Vagina (tissue), 2 donors: ENCODE measurements around the gene ALKBH6. TPM values are rescaled to one million over a fixed set of nuclear protein-coding genes. Genes with fewer than 3 reads are reported as not detected.

Source experiments
- DNase-seq, 2 donors: peaks; one replicate each; pipeline ENCODE4 v3.0.0-alpha.2; 2017; ENCODE audit errors: extremely low spot score in 2 of 2
- H3K27ac ChIP-seq: fragments of 200-600 bp; sonication (generic); one replicate; pipeline ENCODE4 v1.5.1; 2019
- H3K27me3 ChIP-seq: fragments of 200-600 bp; sonication (generic); one replicate; pipeline ENCODE4 v1.5.1; 2019
- H3K36me3 ChIP-seq, 2 donors: fragments of 200-600 bp; sonication (generic); one replicate each; pipeline ENCODE4 v1.5.1; 2017 to 2019
- H3K4me1 ChIP-seq: fragments of 200-600 bp; sonication (generic); one replicate; pipeline ENCODE4 v1.5.1; 2019
- H3K4me3 ChIP-seq, 2 donors: fragments of 200-600 bp; sonication (generic); 1 replicate in 1 of 2; 2 replicates in 1 of 2; pipeline ENCODE4 v1.5.1; 2016 to 2019
- H3K9me3 ChIP-seq: fragments of 200-600 bp; sonication (generic); one replicate; pipeline ENCODE4 v1.5.1; 2019
- CTCF ChIP-seq, 3 experiments: fragments of 450-650 bp in 2 of 3; fragments of 200-600 bp in 1 of 3; sonication (generic) in 1 of 3; IDR thresholded peaks; one replicate each; pipeline ENCODE4 v1.5.1; 2017 to 2019; ENCODE audit warnings: antibody characterized with exemption in 3 of 3, mild to moderate bottlenecking in 2 of 3, moderate library complexity in 2 of 3
- POLR2A ChIP-seq, 2 donors: fragments of 450-650 bp; IDR thresholded peaks; one replicate each; pipeline ENCODE4 v1.6.1; 2017; ENCODE audit warnings: antibody characterized with exemption in 2 of 2, mild to moderate bottlenecking in 2 of 2, moderate library complexity in 2 of 2
- POLR2AphosphoS5 ChIP-seq, 2 donors: sonication (generic); formaldehyde crosslinking; IDR thresholded peaks; one replicate each; pipeline ENCODE4 v1.9.0; 2017; ENCODE audit warnings: antibody characterized with exemption in 2 of 2, mild to moderate bottlenecking in 2 of 2, low read depth in 1 of 2; ENCODE audit not compliant: insufficient read depth in 1 of 2
- intact Hi-C: fragments of 100-400 bp; cut with DNase I; formaldehyde crosslinking; loops from one replicate; pipeline ENCODE4 v1.15.1; 2023
- total RNA-seq: library from RNA; depleted of rRNA; stranded (reverse); fragments of >200 nt; gene quantifications from one replicate; pipeline ENCODE4 v1.2.3, GENCODE V29; 2016

Gene ALKBH6
- total RNA-seq, 1 donor from 2014 or later = 21.9 TPM

DNA sequence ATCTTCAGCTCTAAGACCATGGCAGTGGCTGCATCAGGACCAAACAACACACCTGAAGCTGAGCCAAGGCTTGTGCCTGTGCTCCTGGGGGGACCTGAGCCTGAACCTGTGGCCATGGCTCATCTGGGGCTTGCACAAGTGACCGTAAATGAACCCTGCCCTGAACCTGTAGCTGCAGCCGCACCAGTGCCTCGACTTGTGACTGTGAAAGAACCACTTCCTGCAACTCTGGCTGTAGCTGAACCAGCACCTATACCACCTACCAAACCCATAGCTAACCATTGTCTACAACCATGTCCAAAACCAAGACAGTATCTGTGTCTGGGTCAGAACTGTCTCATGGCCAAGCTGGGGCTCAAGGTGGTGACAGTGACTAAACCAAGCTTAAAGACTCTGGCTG, 47.2 kb downstream of the ALKBH6 start:
- H3K27me3 ChIP-seq = no peaks in the 10 kb centered on the region
- no peak for DNase-seq
- H3K36me3 ChIP-seq = no peaks in the 10 kb centered on the region
- intact Hi-C loops = no loop called here
- H3K4me3 ChIP-seq = no peak overlapping the region
- H3K27ac ChIP-seq = no peak overlapping the region
- TF ChIP-seq POLR2AphosphoS5 (IDR thresholded peaks at IDR 0.05; ENCODE audit: insufficient read depth in 1 of 2, low read depth in 1 of 2) (no peak), CTCF (IDR thresholded peaks at IDR 0.05) (no peak), POLR2A (IDR thresholded peaks at IDR 0.05) (no peak)
- H3K9me3 ChIP-seq = no peaks in the 10 kb centered on the region
- no peaks in the 10 kb centered on the region for H3K4me1 ChIP-seq

- intact Hi-C loops = no loop called here
- no peaks in the 10 kb centered on the region for H3K27me3 ChIP-seq
- no peak for TF ChIP-seq CTCF (IDR thresholded peaks at IDR 0.05)
- no peak for TF ChIP-seq POLR2AphosphoS5 (IDR thresholded peaks at IDR 0.05; ENCODE audit: insufficient read depth in 1 of 2, low read depth in 1 of 2)
- TF ChIP-seq POLR2A (IDR thresholded peaks at IDR 0.05) = no peak
Measured at GRCh38 chr19:35963514-35963913, 50.5 kb downstream of the ALKBH6 start.

DNA sequence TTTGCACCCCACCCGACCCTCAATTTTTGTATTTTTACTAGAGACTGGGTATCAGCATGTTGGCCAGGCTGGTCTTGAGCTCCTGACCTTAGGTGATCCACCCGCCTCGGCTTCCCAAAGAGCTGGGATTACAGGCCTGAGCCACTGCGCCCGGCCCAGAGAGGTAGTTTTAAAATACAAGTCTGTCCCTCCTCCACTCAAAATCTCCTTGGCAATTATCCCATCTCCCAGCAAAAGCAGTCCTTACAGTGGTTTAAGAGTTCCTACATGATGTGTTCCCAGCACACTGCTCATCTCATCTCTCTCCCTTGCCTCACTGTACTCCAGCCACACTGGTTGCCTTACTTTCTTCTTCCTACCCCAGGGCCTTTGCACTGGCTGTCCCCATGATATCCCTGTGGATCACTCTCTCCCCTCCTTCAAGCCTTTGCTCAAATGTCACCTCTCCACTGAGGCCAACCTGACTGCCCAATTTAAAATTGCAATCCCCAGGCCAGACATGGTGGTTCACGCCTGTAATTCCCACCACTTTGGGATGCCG, 53.5 kb downstream of the ALKBH6 start:
- no peak overlapping the region for H3K27ac ChIP-seq
- intact Hi-C loops = no loop called here
- no peak overlapping the region for H3K4me3 ChIP-seq
- peaks cover 8% of the 10 kb centered on the region for H3K4me1 ChIP-seq
- DNase-seq = no peak
- H3K9me3 ChIP-seq = no peaks in the 10 kb centered on the region
- no peaks in the 10 kb centered on the region for H3K36me3 ChIP-seq
- TF ChIP-seq POLR2AphosphoS5 (IDR thresholded peaks at IDR 0.05; ENCODE audit: insufficient read depth in 1 of 2, low read depth in 1 of 2) (no peak), CTCF (IDR thresholded peaks at IDR 0.05) (no peak), POLR2A (IDR thresholded peaks at IDR 0.05) (no peak)
- no peaks in the 10 kb centered on the region for H3K27me3 ChIP-seq

More at GRCh38 chr19:35963514-35963913, 50.5 kb downstream of the ALKBH6 start:
- H3K9me3 ChIP-seq = no peaks in the 10 kb centered on the region
- no peak for DNase-seq
- H3K27ac ChIP-seq = no peak overlapping the region
- peaks cover 8% of the 10 kb centered on the region for H3K4me1 ChIP-seq
- H3K36me3 ChIP-seq = no peaks in the 10 kb centered on the region
- no peak overlapping the region for H3K4me3 ChIP-seq

DNA sequence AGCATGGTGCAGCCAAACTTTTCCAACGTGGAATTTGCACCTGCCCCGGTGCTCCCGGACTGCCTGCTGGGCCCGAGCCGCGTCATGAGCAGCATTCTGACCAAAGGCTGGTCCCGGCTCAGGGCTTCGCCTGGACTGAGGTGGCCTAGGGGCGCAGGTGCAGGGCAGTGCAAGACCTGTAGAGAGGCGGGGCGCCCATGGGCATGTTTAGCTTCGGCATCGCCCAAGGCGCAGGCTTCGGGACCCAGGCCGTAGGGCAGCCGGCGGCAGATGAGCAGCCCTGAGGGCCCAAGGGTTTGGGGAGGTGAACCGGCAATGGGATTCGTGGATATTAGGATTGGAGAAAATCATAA, 54.1 kb downstream of the ALKBH6 start:
- no peak for TF ChIP-seq POLR2A (IDR thresholded peaks at IDR 0.05)
- TF ChIP-seq CTCF (IDR thresholded peaks at IDR 0.05) = no peak
- TF ChIP-seq POLR2AphosphoS5 (IDR thresholded peaks at IDR 0.05; ENCODE audit: insufficient read depth in 1 of 2, low read depth in 1 of 2) = no peak
- intact Hi-C loops = no loop called here
- DNase-seq = no peak
- no peaks in the 10 kb centered on the region for H3K36me3 ChIP-seq
- no peak overlapping the region for H3K27ac ChIP-seq
- H3K27me3 ChIP-seq = no peaks in the 10 kb centered on the region
- no peak overlapping the region for H3K4me3 ChIP-seq
- H3K4me1 ChIP-seq = peaks cover 8% of the 10 kb centered on the region
- H3K9me3 ChIP-seq = no peaks in the 10 kb centered on the region

Other genes starting within 250 kb of the ALKBH6 start
- 35.4 TPM for gene ARHGAP33, start 238.6 kb downstream of the ALKBH6 start, total RNA-seq
- gene PRODH2, start 201.4 kb downstream of the ALKBH6 start, total RNA-seq = not detected
- gene NPHS1, start 161.7 kb downstream of the ALKBH6 start, total RNA-seq = not detected
- not detected for gene KIRREL2, start 157.3 kb downstream of the ALKBH6 start, total RNA-seq
- 1.5 TPM for gene APLP1, start 145.6 kb downstream of the ALKBH6 start, total RNA-seq
- 15.7 TPM for gene NFKBID, start 113.7 kb downstream of the ALKBH6 start, total RNA-seq
- gene HCST, start 111.7 kb downstream of the ALKBH6 start, total RNA-seq = 9.1 TPM
- gene TYROBP, start 105.9 kb downstream of the ALKBH6 start, total RNA-seq = 68.5 TPM
- gene LRFN3, start 77.8 kb downstream of the ALKBH6 start, total RNA-seq = 9.1 TPM
- 46.9 TPM for gene SDHAF1, start 19.0 kb downstream of the ALKBH6 start, total RNA-seq
- 2.0 TPM for gene SYNE4, start 5.4 kb downstream of the ALKBH6 start, total RNA-seq
- gene CLIP3, start 18.7 kb upstream of the ALKBH6 start, total RNA-seq = 31.9 TPM
- 12.0 TPM for gene THAP8, start 40.1 kb upstream of the ALKBH6 start, total RNA-seq
- gene WDR62, start 40.7 kb upstream of the ALKBH6 start, total RNA-seq = 2.5 TPM
- gene OVOL3, start 96.9 kb upstream of the ALKBH6 start, total RNA-seq = not detected
- gene POLR2I, start 100.7 kb upstream of the ALKBH6 start, total RNA-seq = 108 TPM
- 105 TPM for gene TBCB, start 101.3 kb upstream of the ALKBH6 start, total RNA-seq
- 181 TPM for gene CAPNS1, start 125.9 kb upstream of the ALKBH6 start, total RNA-seq
- gene COX7A1, start 138.2 kb upstream of the ALKBH6 start, total RNA-seq = 33.1 TPM
- gene ZNF565, start 200.5 kb upstream of the ALKBH6 start, total RNA-seq = 3.9 TPM
- 42.2 TPM for gene ZNF146, start 200.9 kb upstream of the ALKBH6 start, total RNA-seq